Keratinocyte (primary cell): ENCODE data around the gene SERF2. TPM values are rescaled to one million over a fixed set of nuclear protein-coding genes. Genes with fewer than 3 reads are reported as not detected.

ENCODE experiments used
- DNase-seq: peaks from one replicate; pipeline ENCODE4 v3.0.0-alpha.2; 2011; ENCODE audit warnings: low read depth, missing footprints, low spot score
- FAIRE-seq: peaks from 2 replicates; lab custom pipeline; 2011; peaks lifted over from hg19 to GRCh38; lab: Jason Lieb, UNC
- H2AFZ ChIP-seq: 2 replicates; pipeline ENCODE4 v1.6.0; 2012; ENCODE audit warnings: low read length, control low read depth, inconsistent platforms; ENCODE audit not compliant: control insufficient read depth
- H3K27ac ChIP-seq: 2 replicates; pipeline ENCODE4 v1.5.1; 2011; ENCODE audit warnings: low read length; ENCODE audit not compliant: control insufficient read depth, insufficient read depth
- H3K27me3 ChIP-seq: 3 replicates; pipeline ENCODE4 v1.6.0; 2011; ENCODE audit warnings: low read length; ENCODE audit not compliant: control insufficient read depth, insufficient read depth; ENCODE audit errors: extremely low read depth
- H3K36me3 ChIP-seq, 2 experiments: 2 replicates in 1 of 2; 3 replicates in 1 of 2; pipeline ENCODE4 v1.5.1; 2011; ENCODE audit warnings: low read length in 2 of 2, mild to moderate bottlenecking in 1 of 2; ENCODE audit not compliant: control insufficient read depth in 2 of 2, insufficient read depth in 2 of 2; ENCODE audit errors: extremely low read depth in 1 of 2
- H3K4me1 ChIP-seq: 3 replicates; pipeline ENCODE4 v1.5.1; 2011; ENCODE audit warnings: low read length; ENCODE audit not compliant: control insufficient read depth, insufficient read depth; ENCODE audit errors: extremely low read depth
- H3K4me2 ChIP-seq: 3 replicates; pipeline ENCODE4 v1.6.0; 2011; ENCODE audit warnings: low read depth, low read length; ENCODE audit not compliant: control insufficient read depth, insufficient read depth; ENCODE audit errors: extremely low read depth
- H3K4me3 ChIP-seq, 3 experiments: fragments of 200-600 bp in 1 of 3; sonication (generic) in 1 of 3; 2 replicates in 2 of 3; 3 replicates in 1 of 3; pipeline ENCODE4 v1.5.1; 2011 to 2016; ENCODE audit warnings: low read length in 3 of 3, mild to moderate bottlenecking in 3 of 3, control low read depth in 2 of 3, inconsistent platforms in 1 of 3, low read depth in 1 of 3, mixed read lengths in 1 of 3, mixed run types in 1 of 3, moderate library complexity in 1 of 3; ENCODE audit not compliant: control insufficient read depth in 2 of 3, insufficient read depth in 2 of 3; ENCODE audit errors: extremely low read depth in 1 of 3
- H3K79me2 ChIP-seq: 2 replicates; pipeline ENCODE4 v1.6.0; 2012; ENCODE audit warnings: low read length; ENCODE audit not compliant: control insufficient read depth, insufficient read depth
- H3K9ac ChIP-seq: 3 replicates; pipeline ENCODE4 v1.6.0; 2011; ENCODE audit warnings: low read length; ENCODE audit not compliant: control insufficient read depth, insufficient read depth; ENCODE audit errors: extremely low read depth
- H3K9me1 ChIP-seq: 3 replicates; pipeline ENCODE4 v1.6.0; 2011; ENCODE audit warnings: low read length; ENCODE audit not compliant: control insufficient read depth, insufficient read depth; ENCODE audit errors: extremely low read depth
- H3K9me3 ChIP-seq: 2 replicates; pipeline ENCODE4 v1.5.1; 2012; ENCODE audit warnings: low read depth, low read length; ENCODE audit not compliant: control insufficient read depth
- H4K20me1 ChIP-seq: 3 replicates; pipeline ENCODE4 v1.6.0; 2011; ENCODE audit warnings: low read length; ENCODE audit not compliant: control insufficient read depth, insufficient read depth; ENCODE audit errors: extremely low read depth
- EZH2 ChIP-seq: IDR thresholded peaks from one replicate; pipeline ENCODE4 v1.6.1; 2012; ENCODE audit warnings: inconsistent platforms, mild to moderate bottlenecking, low read length, moderate library complexity
- dilution Hi-C: fragments of 300-500 bp; cut with MboI; formaldehyde crosslinking; loops from one replicate; pipeline ENCODE4 v1.7.0; 2020; ENCODE audit warnings: low sequenced_read_pairs; ENCODE audit not compliant: extremely low pct_ligation_motif_present
- polyA plus RNA-seq, 5 experiments: library from polyadenylated mRNA; depleted of rRNA in 3 of 5; stranded (reverse) in 3 of 5; stranded (forward) in 1 of 5; unstranded in 1 of 5; fragments of >200 nt; gene quantifications; 1 replicate in 1 of 5; 2 replicates in 3 of 5; 3 replicates in 1 of 5; pipeline versions ENCODE4 v1.2.1 to v1.2.3, GENCODE V29; 2011 to 2012; ENCODE audit warnings: missing spikeins in 2 of 5, low read depth in 1 of 5, low replicate concordance in 1 of 5
- TF ChIP-seq, protein P1 (sequence below), 3 experiments: IDR thresholded peaks in 1 of 3; conservative IDR thresholded peaks in 1 of 3; optimal IDR thresholded peaks in 1 of 3; 2 replicates in 2 of 3; 3 replicates in 1 of 3; pipeline versions ENCODE3 to v1.5.1; 2011; ENCODE audit warnings: low read length in 3 of 3, mild to moderate bottlenecking in 3 of 3, moderate library complexity in 2 of 3, control low read depth in 1 of 3, inconsistent platforms in 1 of 3; ENCODE audit not compliant: insufficient read depth in 2 of 3; ENCODE audit errors: extremely low read depth in 1 of 3

Gene SERF2
- polyA plus RNA-seq, 1 donor (not counting 4 experiments of a cell fraction or from before 2014, with no cell fraction given) = 534 TPM

DNA sequence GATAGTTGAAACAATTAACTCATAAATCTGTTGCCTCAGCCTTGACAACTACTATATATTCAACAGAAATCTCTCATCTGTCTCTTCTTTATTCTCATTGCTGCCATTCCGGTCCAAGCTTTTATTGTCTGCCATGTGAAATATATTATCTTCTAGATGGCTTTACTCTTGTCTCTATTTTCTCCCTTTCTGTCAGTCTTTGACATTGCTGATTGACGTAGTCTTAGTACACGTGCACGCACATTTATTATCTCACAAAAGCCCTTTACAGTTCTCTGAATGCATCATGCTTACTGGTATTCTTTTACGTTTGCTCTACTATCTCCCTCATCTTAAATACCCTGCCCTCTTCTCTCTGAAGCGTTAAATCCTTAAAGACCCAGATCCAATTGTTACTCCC, 40.2 kb upstream of the SERF2 start:
- H4K20me1 ChIP-seq = peaks cover 31% of the 10 kb centered on the region

DNA sequence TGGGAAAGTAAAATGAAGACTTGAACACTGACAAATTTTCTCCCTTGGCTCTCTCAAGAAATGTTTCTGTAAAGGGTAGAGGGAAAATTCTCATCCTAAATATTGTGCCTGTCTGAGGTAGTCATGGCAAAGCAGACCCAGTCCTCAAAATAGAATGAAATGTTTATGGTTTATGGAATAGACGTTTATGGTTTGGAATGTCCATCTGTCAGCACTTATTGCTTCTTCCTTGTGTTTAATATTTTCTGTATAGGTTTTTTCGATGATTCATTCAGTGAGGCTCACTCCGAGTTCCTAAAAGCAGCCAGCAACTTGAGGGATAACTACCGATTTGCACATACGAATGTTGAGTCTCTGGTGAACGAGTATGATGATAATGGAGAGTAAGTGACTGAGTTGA, 29.3 kb upstream of the SERF2 start:
- no peaks in the 10 kb centered on the region for H3K9me1 ChIP-seq
- H4K20me1 ChIP-seq = no peaks in the 10 kb centered on the region
- TF ChIP-seq, protein P1, sequence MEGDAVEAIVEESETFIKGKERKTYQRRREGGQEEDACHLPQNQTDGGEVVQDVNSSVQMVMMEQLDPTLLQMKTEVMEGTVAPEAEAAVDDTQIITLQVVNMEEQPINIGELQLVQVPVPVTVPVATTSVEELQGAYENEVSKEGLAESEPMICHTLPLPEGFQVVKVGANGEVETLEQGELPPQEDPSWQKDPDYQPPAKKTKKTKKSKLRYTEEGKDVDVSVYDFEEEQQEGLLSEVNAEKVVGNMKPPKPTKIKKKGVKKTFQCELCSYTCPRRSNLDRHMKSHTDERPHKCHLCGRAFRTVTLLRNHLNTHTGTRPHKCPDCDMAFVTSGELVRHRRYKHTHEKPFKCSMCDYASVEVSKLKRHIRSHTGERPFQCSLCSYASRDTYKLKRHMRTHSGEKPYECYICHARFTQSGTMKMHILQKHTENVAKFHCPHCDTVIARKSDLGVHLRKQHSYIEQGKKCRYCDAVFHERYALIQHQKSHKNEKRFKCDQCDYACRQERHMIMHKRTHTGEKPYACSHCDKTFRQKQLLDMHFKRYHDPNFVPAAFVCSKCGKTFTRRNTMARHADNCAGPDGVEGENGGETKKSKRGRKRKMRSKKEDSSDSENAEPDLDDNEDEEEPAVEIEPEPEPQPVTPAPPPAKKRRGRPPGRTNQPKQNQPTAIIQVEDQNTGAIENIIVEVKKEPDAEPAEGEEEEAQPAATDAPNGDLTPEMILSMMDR (optimal IDR thresholded peaks at IDR 0.05 in 1 of 3, IDR thresholded peaks at IDR 0.05 in 1 of 3, conservative IDR thresholded peaks at IDR 0.05 in 1 of 3; ENCODE audit: extremely low read depth in 1 of 3, insufficient read depth in 2 of 3, low read length in 3 of 3) = no peak
- TF ChIP-seq EZH2 = no peak
- DNase-seq = no peak
- dilution Hi-C loops = no loop called here
- no peaks in the 10 kb centered on the region for H3K27me3 ChIP-seq
- no peak overlapping the region for H3K4me2 ChIP-seq
- H3K9me3 ChIP-seq = no peaks in the 10 kb centered on the region
- H3K9ac ChIP-seq = no peak overlapping the region
- no peaks in the 10 kb centered on the region for H3K4me1 ChIP-seq
- H3K36me3 ChIP-seq = peaks cover 34% of the 10 kb centered on the region in 2 experiments
- H3K27ac ChIP-seq = no peak overlapping the region
- FAIRE-seq = no peak
- H3K4me3 ChIP-seq = no peak overlapping the region
- no peak overlapping the region for H2AFZ ChIP-seq
- H3K79me2 ChIP-seq = peaks cover 7% of the 10 kb centered on the region

More for the DNA sequence above, 40.2 kb upstream of the SERF2 start:
- dilution Hi-C loops = no loop called here
- TF ChIP-seq, protein P1 (optimal IDR thresholded peaks at IDR 0.05 in 1 of 3, IDR thresholded peaks at IDR 0.05 in 1 of 3, conservative IDR thresholded peaks at IDR 0.05 in 1 of 3; ENCODE audit: extremely low read depth in 1 of 3, insufficient read depth in 2 of 3, low read length in 3 of 3) = no peak
- FAIRE-seq (no peak), DNase-seq (no peak)
- H3K4me1 ChIP-seq = peaks cover 22% of the 10 kb centered on the region
- H3K9me3 ChIP-seq = no peaks in the 10 kb centered on the region
- no peak overlapping the region for H3K4me2 ChIP-seq
- H3K9ac ChIP-seq = no peak overlapping the region
- peaks cover 97% of the 10 kb centered on the region for H3K79me2 ChIP-seq
- no peak overlapping the region for H3K4me3 ChIP-seq
- H3K9me1 ChIP-seq = no peaks in the 10 kb centered on the region
- no peaks in the 10 kb centered on the region for H3K27me3 ChIP-seq
- no peak overlapping the region for H3K27ac ChIP-seq
- H2AFZ ChIP-seq = no peak overlapping the region
- H3K36me3 ChIP-seq = peaks cover 12 to 33% of the 10 kb centered on the region in 2 experiments
